ENCODE data around the gene IL1RAPL2.

DNA sequence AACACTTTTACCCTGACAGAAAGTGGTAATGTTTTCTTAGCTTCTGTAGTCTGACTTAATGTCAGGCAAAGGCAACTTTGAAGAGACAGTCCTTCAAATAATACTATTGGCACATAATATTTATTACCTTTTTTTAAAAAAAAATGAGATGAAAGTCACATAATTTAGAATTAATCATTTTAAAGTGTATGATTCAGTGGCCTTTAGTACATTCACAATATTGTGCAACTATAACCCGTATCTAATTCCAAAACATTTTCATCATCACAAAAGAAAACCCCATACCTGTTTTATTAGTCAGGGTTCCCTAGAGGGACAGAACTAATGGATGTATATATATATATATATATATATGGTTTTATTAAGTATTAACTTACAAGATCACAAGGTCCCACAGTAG is 749.2 kb downstream of the IL1RAPL2 start:
- TF ChIP-seq, protein P1, sequence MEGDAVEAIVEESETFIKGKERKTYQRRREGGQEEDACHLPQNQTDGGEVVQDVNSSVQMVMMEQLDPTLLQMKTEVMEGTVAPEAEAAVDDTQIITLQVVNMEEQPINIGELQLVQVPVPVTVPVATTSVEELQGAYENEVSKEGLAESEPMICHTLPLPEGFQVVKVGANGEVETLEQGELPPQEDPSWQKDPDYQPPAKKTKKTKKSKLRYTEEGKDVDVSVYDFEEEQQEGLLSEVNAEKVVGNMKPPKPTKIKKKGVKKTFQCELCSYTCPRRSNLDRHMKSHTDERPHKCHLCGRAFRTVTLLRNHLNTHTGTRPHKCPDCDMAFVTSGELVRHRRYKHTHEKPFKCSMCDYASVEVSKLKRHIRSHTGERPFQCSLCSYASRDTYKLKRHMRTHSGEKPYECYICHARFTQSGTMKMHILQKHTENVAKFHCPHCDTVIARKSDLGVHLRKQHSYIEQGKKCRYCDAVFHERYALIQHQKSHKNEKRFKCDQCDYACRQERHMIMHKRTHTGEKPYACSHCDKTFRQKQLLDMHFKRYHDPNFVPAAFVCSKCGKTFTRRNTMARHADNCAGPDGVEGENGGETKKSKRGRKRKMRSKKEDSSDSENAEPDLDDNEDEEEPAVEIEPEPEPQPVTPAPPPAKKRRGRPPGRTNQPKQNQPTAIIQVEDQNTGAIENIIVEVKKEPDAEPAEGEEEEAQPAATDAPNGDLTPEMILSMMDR (IDR thresholded peaks at IDR 0.05), result no peak
- TF ChIP-seq POLR2A (IDR thresholded peaks at IDR 0.05), result no peak
